OCI-LY3 (cell line): ENCODE results near the gene SLITRK6.
"Not testable (repeated sequence)": the region's sequence is repeated elsewhere in the genome, so short reads cannot be mapped to it uniquely, and the experiment has no call there.

Experiments
- H2AFZ ChIP-seq: fragments of 200-600, 300-600 bp; shearing (Covaris generic); 2 replicates; pipeline ENCODE4 v1.6.0; 2014; ENCODE audit warnings: antibody characterized with exemption, low read depth, low read length
- H3K27ac ChIP-seq: fragments of 200-600, 300-600 bp; sonication (generic); 2 replicates; pipeline ENCODE4 v1.5.1; 2014; ENCODE audit warnings: mild to moderate bottlenecking, low read length, moderate library complexity, mixed read lengths
- H3K27me3 ChIP-seq: fragments of 200-600, 300-600 bp; sonication (generic); 2 replicates; pipeline ENCODE4 v1.6.1; 2014; ENCODE audit warnings: low read depth, low read length, mixed read lengths
- H3K36me3 ChIP-seq: fragments of 200-600, 300-600 bp; sonication (generic); replicated peaks from 2 replicates; pipeline ENCODE3; 2014; ENCODE audit warnings: low read depth, low read length, mixed read lengths
- H3K4me1 ChIP-seq: fragments of 300-600, 200-600 bp; sonication (generic); 2 replicates; pipeline ENCODE4 v1.6.1; 2014; ENCODE audit warnings: low read length, mixed read lengths
- H3K4me2 ChIP-seq: fragments of 200-600, 300-600 bp; sonication (generic); 2 replicates; pipeline ENCODE4 v1.6.1; 2014; ENCODE audit warnings: low read length, mixed read lengths
- H3K4me3 ChIP-seq: fragments of 300-600, 200-600 bp; sonication (generic); 2 replicates; pipeline ENCODE4 v1.5.1; 2014; ENCODE audit warnings: antibody characterized with exemption, mild to moderate bottlenecking, low read length, moderate library complexity
- H3K79me2 ChIP-seq: fragments of 300-600, 200-600 bp; shearing (Covaris generic); 2 replicates; pipeline ENCODE4 v1.6.1; 2014; ENCODE audit warnings: mild to moderate bottlenecking, low read length, mixed read lengths
- H3K9ac ChIP-seq: fragments of 300-600, 200-600 bp; shearing (Covaris generic); 2 replicates; pipeline ENCODE4 v1.6.0; 2014; ENCODE audit warnings: mild to moderate bottlenecking, low read length, moderate library complexity
- H3K9me3 ChIP-seq: fragments of 200-600, 300-600 bp; shearing (Covaris generic); 2 replicates; pipeline ENCODE4 v1.6.1; 2014; ENCODE audit warnings: low read length, mixed read lengths; ENCODE audit not compliant: insufficient read depth
- H4K20me1 ChIP-seq: fragments of 200-600, 300-600 bp; sonication (generic); 2 replicates; pipeline ENCODE4 v1.6.1; 2016; ENCODE audit warnings: low read length, mixed read lengths; ENCODE audit not compliant: insufficient read depth
- EZH2phosphoT487 ChIP-seq: fragments of 200-600 bp; shearing (Covaris generic); IDR thresholded peaks from 2 replicates; pipeline ENCODE4 v1.6.1; 2018; ENCODE audit warnings: antibody characterized with exemption, mixed run types, low read depth
- TF ChIP-seq, protein P1 (sequence below): fragments of 200-600, 300-600 bp; sonication (generic); IDR thresholded peaks from 2 replicates; pipeline ENCODE4 v1.5.1; 2014; ENCODE audit warnings: antibody characterized with exemption, low read length, low read depth

Gene SLITRK6

DNA sequence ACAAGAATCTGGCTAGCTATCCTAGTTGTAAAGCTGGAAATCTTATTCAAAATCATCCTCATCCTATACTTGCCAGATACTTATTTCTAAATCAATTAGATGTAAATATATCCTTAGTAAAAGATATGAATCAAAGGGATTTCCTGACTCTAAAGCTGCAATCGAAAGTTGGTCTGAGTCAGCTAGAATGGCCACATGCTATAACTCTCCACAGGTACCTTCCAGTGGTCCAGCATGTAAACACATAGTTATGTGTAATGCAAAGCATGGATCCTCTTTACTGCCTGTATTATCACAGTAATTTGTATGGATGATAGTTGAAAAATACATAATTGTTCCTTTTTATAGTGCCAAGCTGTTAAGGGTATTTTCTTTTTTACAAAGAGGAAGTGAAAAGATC, 27.4 kb downstream of the SLITRK6 start:
- Histone ChIP-seq H4K20me1 (no peaks in the 10 kb centered on the region), H3K9ac (no peak overlapping the region), H3K27ac (no peak overlapping the region), H3K9me3 (peaks cover 8% of the 10 kb centered on the region; the same call in 1 of the 2 replicates), H3K4me2 (peak overlapping the region; percentile 8; the same call in 1 of the 2 replicates), H3K4me3 (no peak overlapping the region), H3K27me3 (no peaks in the 10 kb centered on the region), H2AFZ (no peak overlapping the region), H3K36me3 (no peaks in the 10 kb centered on the region), H3K79me2 (no peaks in the 10 kb centered on the region), H3K4me1 (peaks cover 11% of the 10 kb centered on the region)
- no peak for TF ChIP-seq EZH2phosphoT487
- TF ChIP-seq, protein P1, sequence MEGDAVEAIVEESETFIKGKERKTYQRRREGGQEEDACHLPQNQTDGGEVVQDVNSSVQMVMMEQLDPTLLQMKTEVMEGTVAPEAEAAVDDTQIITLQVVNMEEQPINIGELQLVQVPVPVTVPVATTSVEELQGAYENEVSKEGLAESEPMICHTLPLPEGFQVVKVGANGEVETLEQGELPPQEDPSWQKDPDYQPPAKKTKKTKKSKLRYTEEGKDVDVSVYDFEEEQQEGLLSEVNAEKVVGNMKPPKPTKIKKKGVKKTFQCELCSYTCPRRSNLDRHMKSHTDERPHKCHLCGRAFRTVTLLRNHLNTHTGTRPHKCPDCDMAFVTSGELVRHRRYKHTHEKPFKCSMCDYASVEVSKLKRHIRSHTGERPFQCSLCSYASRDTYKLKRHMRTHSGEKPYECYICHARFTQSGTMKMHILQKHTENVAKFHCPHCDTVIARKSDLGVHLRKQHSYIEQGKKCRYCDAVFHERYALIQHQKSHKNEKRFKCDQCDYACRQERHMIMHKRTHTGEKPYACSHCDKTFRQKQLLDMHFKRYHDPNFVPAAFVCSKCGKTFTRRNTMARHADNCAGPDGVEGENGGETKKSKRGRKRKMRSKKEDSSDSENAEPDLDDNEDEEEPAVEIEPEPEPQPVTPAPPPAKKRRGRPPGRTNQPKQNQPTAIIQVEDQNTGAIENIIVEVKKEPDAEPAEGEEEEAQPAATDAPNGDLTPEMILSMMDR: no peak

DNA sequence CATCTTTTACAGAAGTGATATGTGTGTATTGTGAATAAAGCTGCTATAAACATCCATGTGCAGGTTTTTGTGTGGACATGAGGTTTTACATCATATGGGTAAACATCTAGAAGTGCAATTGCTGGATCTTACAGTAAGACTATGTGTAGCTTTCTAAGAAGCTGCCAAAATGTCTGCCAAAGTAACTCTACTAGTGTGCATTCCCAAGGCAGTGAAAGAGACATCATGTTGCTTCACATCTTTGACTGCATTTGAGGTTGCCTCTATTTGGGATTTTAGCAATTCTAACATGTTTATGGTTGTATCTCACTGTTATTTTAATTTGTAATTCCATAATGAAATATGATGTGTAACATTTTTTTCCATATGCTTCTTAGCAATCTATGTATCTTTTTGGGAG, 30.3 kb downstream of the SLITRK6 start:
- H4K20me1 ChIP-seq: no peaks in the 10 kb centered on the region

DNA sequence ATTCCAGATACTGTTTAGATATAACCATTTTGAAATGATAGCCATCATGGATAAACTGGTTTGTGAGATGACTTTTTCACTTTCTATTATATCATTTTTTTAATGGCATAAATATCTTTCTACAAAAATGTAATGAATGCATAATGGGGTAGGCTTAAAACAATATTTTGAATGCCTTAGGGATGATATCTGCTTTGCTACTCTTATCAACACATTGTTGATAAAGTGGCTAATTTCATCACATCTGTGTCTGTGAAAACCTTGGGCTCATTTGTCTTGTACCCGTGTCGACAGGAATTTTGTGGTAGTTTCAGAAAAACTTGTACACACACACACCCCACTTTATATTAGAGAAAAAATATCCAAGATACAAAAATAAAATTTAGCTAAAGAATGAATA, 44.1 kb downstream of the SLITRK6 start:
- H3K4me1 ChIP-seq: no peaks in the 10 kb centered on the region
- no peaks in the 10 kb centered on the region for H3K9me3 ChIP-seq
- no peak overlapping the region for H3K27ac ChIP-seq
- H3K79me2 ChIP-seq: no peaks in the 10 kb centered on the region
- TF ChIP-seq, protein P1: no peak
- TF ChIP-seq EZH2phosphoT487: no peak
- no peaks in the 10 kb centered on the region for H3K36me3 ChIP-seq
- no peak overlapping the region for H3K9ac ChIP-seq
- no peak overlapping the region for H2AFZ ChIP-seq
- H4K20me1 ChIP-seq: no peaks in the 10 kb centered on the region
- no peak overlapping the region for H3K4me3 ChIP-seq
- no peaks in the 10 kb centered on the region for H3K27me3 ChIP-seq
- no peak overlapping the region for H3K4me2 ChIP-seq

More for the DNA sequence above, 30.3 kb downstream of the SLITRK6 start:
- Histone ChIP-seq H3K27me3 (no peaks in the 10 kb centered on the region), H3K4me3 (no peak overlapping the region), H3K9me3 (peaks cover 6% of the 10 kb centered on the region; the same call in 1 of the 2 replicates), H3K4me2 (no peak overlapping the region), H3K36me3 (no peaks in the 10 kb centered on the region), H3K9ac (no peak overlapping the region), H2AFZ (no peak overlapping the region), H3K79me2 (no peaks in the 10 kb centered on the region), H3K4me1 (peaks cover 11% of the 10 kb centered on the region), H3K27ac (no peak overlapping the region)
- TF ChIP-seq, protein P1: no peak
- no peak for TF ChIP-seq EZH2phosphoT487

DNA sequence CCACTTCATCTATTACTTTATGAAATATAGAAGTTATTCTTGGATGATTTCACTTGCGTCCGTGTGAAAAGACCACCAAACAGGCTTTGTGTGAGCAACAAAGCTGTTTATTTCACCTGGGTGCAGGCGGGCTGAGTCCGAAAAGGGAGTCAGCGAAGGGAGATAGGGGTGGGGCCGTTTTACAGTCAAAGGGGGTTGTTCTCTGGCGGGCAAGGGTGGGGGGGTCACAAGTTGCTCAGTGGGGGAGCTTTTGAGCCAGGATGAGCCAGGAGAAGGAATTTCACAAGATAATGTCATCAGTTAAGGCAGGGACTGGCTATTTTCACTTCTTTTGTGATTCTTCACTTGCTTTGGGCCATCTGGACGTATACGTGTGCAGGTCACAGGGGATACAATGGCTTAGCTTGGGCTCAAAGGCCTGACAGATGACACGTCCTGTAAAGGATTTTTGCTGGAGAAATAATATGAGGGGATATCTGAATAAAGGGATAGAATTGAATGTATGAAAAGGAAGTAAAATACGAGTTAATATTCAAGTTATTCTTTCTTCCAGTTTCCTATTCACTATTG, 55.9 kb downstream of the SLITRK6 start:
- not testable (repeated sequence) for H3K36me3 ChIP-seq

More for the DNA sequence above, 55.9 kb downstream of the SLITRK6 start:
- H3K4me3 ChIP-seq, H3K79me2 ChIP-seq, H4K20me1 ChIP-seq, H2AFZ ChIP-seq, H3K4me1 ChIP-seq, H3K27ac ChIP-seq, H3K4me2 ChIP-seq, H3K9me3 ChIP-seq, H3K9ac ChIP-seq, H3K27me3 ChIP-seq: not testable (repeated sequence)
